Tibial artery (tissue), 4 donors: Measurements from ENCODE around the gene AGR3.
A peak's percentile ranks its signal among the peaks of the same experiment; 100 is the strongest.
"Not testable (repeated sequence)": the region's sequence is repeated elsewhere in the genome, so short reads cannot be mapped to it uniquely, and the experiment has no call there.

Experiments
- DNase-seq, 2 donors: peaks; one replicate each; pipeline ENCODE4 v3.0.0-alpha.2; 2019
- H3K27ac ChIP-seq, 2 donors: fragments of 200-600 bp; sonication (generic) in 1 of 2; 1 replicate in 1 of 2; 2 replicates in 1 of 2; pipeline ENCODE4 v1.5.1; 2018 to 2019; ENCODE audit warnings: mild to moderate bottlenecking in 1 of 2
- H3K27me3 ChIP-seq, 2 donors: fragments of 200-600 bp; sonication (generic) in 1 of 2; one replicate each; pipeline versions ENCODE4 v1.5.1 to v1.6.0; 2016 to 2019
- H3K36me3 ChIP-seq, 3 donors: fragments of 200-600 bp; sonication (generic) in 2 of 3; one replicate each; pipeline ENCODE4 v1.5.1; 2016 to 2019; ENCODE audit warnings: mild to moderate bottlenecking in 2 of 3
- H3K4me1 ChIP-seq, 4 donors: fragments of 200-600 bp; sonication (generic) in 2 of 4; 1 replicate in 3 of 4; 2 replicates in 1 of 4; pipeline ENCODE4 v1.5.1; 2016 to 2019
- H3K4me3 ChIP-seq, 2 donors: fragments of 200-600 bp; sonication (generic) in 1 of 2; 1 replicate in 1 of 2; 2 replicates in 1 of 2; pipeline ENCODE4 v1.5.1; 2018 to 2019; ENCODE audit warnings: mild to moderate bottlenecking in 2 of 2
- H3K9me3 ChIP-seq, 3 donors: fragments of 200-600 bp; sonication (generic) in 1 of 3; one replicate each; pipeline ENCODE4 v1.5.1; 2016 to 2019
- CTCF ChIP-seq, 2 experiments: fragments of 200-600 bp in 1 of 2; fragments of 450-650 bp in 1 of 2; IDR thresholded peaks; one replicate each; pipeline ENCODE4 v1.5.1; 2017 to 2019; ENCODE audit warnings: antibody characterized with exemption in 2 of 2, mild to moderate bottlenecking in 1 of 2, moderate library complexity in 1 of 2
- intact Hi-C: fragments of 100-400 bp; cut with DNase I; formaldehyde crosslinking; loops from one replicate; pipeline ENCODE4 v1.15.0; 2023; ENCODE audit warnings: low total_unique reads

AGR3 gene

GRCh38 chr7:16875861-16876260 lies 5.9 kb downstream of the AGR3 start:
- DNase-seq, result no peak
- Histone ChIP-seq H3K27ac (no peak overlapping the region), H3K36me3 (no peaks in the 10 kb centered on the region), H3K4me3 (no peak overlapping the region), H3K9me3 (no peaks in the 10 kb centered on the region), H3K27me3 (no peaks in the 10 kb centered on the region), H3K4me1 (no peaks in the 10 kb centered on the region)
- intact Hi-C loops, result no loop called here
- TF ChIP-seq CTCF (IDR thresholded peaks at IDR 0.05), result no peak

- Histone ChIP-seq H3K27ac (no peak overlapping the region), H3K4me1 (no peaks in the 10 kb centered on the region), H3K36me3 (no peaks in the 10 kb centered on the region), H3K9me3 (no peaks in the 10 kb centered on the region), H3K4me3 (no peak overlapping the region), H3K27me3 (no peaks in the 10 kb centered on the region)
- intact Hi-C loops, result no loop called here
- no peak for TF ChIP-seq CTCF (IDR thresholded peaks at IDR 0.05)
- DNase-seq, result no peak
Observed at GRCh38 chr7:16874066-16874465, 7.7 kb downstream of the AGR3 start.

- no peak for DNase-seq
- intact Hi-C loops, result no loop called here
- Histone ChIP-seq H3K4me3 (no peak overlapping the region), H3K27me3 (no peaks in the 10 kb centered on the region), H3K9me3 (no peaks in the 10 kb centered on the region), H3K27ac (no peak overlapping the region), H3K4me1 (no peaks in the 10 kb centered on the region), H3K36me3 (no peaks in the 10 kb centered on the region)
- TF ChIP-seq CTCF (IDR thresholded peaks at IDR 0.05), result no peak
Observed at GRCh38 chr7:16867328-16867727, 14.5 kb downstream of the AGR3 start.

- H3K36me3 ChIP-seq, H3K27me3 ChIP-seq, H3K27ac ChIP-seq, H3K9me3 ChIP-seq, intact Hi-C loops, DNase-seq, H3K4me3 ChIP-seq, H3K4me1 ChIP-seq: not testable (repeated sequence)
Observed at GRCh38 chr7:16853189-16853588, 28.6 kb downstream of the AGR3 start.

- intact Hi-C loops, result no loop called here
- no peaks in the 10 kb centered on the region for H3K27me3 ChIP-seq
- TF ChIP-seq CTCF (IDR thresholded peaks at IDR 0.05), result no peak
- H3K4me1 ChIP-seq, result no peaks in the 10 kb centered on the region
- H3K27ac ChIP-seq, result no peak overlapping the region
- H3K9me3 ChIP-seq, result no peaks in the 10 kb centered on the region
- H3K36me3 ChIP-seq, result no peaks in the 10 kb centered on the region
- H3K4me3 ChIP-seq, result no peak overlapping the region
- peak in 1 of 2 donors; percentile 25 for DNase-seq
Observed at GRCh38 chr7:16851829-16852228, 30.0 kb downstream of the AGR3 start.

GRCh38 chr7:16850614-16851466 lies 30.9 kb downstream of the AGR3 start:
- H3K4me3 ChIP-seq, result no peak overlapping the region
- H3K4me1 ChIP-seq, result no peaks in the 10 kb centered on the region
- no peaks in the 10 kb centered on the region for H3K9me3 ChIP-seq
- H3K27me3 ChIP-seq, result no peaks in the 10 kb centered on the region
- DNase-seq, result no peak
- intact Hi-C loops, result no loop called here
- no peaks in the 10 kb centered on the region for H3K36me3 ChIP-seq
- no peak overlapping the region for H3K27ac ChIP-seq
- no peak for TF ChIP-seq CTCF (IDR thresholded peaks at IDR 0.05)
